Hepatocyte (in vitro differentiated cells): ENCODE measurements around the gene C14orf119. TPM values are rescaled to one million over a fixed set of nuclear protein-coding genes. Genes with fewer than 3 reads are reported as not detected.

Source experiments
- DNase-seq: peaks from one replicate; pipeline ENCODE4 v3.0.0-alpha.2; 2016; ENCODE audit warnings: low spot score
- H2AFZ ChIP-seq: fragments of 200-600 bp; sonication (generic); 2 replicates; pipeline ENCODE4 v1.6.0; 2016; ENCODE audit warnings: antibody characterized with exemption, mild to moderate bottlenecking
- H3K27ac ChIP-seq: fragments of 200-600 bp; sonication (generic); 2 replicates; pipeline ENCODE4 v1.5.1; 2016; ENCODE audit warnings: mild to moderate bottlenecking
- H3K27me3 ChIP-seq: fragments of 200-600 bp; sonication (generic); 2 replicates; pipeline ENCODE4 v1.6.1; 2016
- H3K36me3 ChIP-seq: fragments of 200-600 bp; sonication (generic); replicated peaks from 2 replicates; pipeline ENCODE4 v1.5.1; 2016; ENCODE audit warnings: low read depth; ENCODE audit not compliant: insufficient read depth
- H3K4me1 ChIP-seq: fragments of 200-600 bp; sonication (generic); 2 replicates; pipeline ENCODE4 v1.5.1; 2016; ENCODE audit warnings: mild to moderate bottlenecking, moderate library complexity; ENCODE audit not compliant: insufficient read depth
- H3K4me2 ChIP-seq: fragments of 200-600 bp; sonication (generic); 2 replicates; pipeline ENCODE4 v1.6.0; 2016
- H3K4me3 ChIP-seq: fragments of 200-600 bp; sonication (generic); 2 replicates; pipeline ENCODE4 v1.5.1; 2016; ENCODE audit warnings: mild to moderate bottlenecking
- H3K79me2 ChIP-seq: fragments of 200-600 bp; sonication (generic); 2 replicates; pipeline ENCODE4 v1.6.0; 2017; ENCODE audit warnings: mild to moderate bottlenecking
- H3K9me2 ChIP-seq: fragments of 200-600 bp; sonication (generic); replicated peaks from 2 replicates; pipeline ENCODE4 v1.6.0; 2017; ENCODE audit warnings: mild to moderate bottlenecking; ENCODE audit not compliant: insufficient read depth
- H3K9me3 ChIP-seq: fragments of 200-600 bp; sonication (generic); 2 replicates; pipeline ENCODE4 v1.5.1; 2016; ENCODE audit warnings: low read depth, mild to moderate bottlenecking
- H4K20me1 ChIP-seq: fragments of 200-600 bp; sonication (generic); 2 replicates; pipeline ENCODE4 v1.6.0; 2016; ENCODE audit warnings: mild to moderate bottlenecking; ENCODE audit not compliant: insufficient read depth, poor library complexity, severe bottlenecking
- CTCF ChIP-seq: fragments of 200-600 bp; sonication (generic); IDR thresholded peaks from 2 replicates; pipeline ENCODE4 v1.5.1; 2016; ENCODE audit warnings: antibody characterized with exemption, mild to moderate bottlenecking; ENCODE audit not compliant: poor library complexity
- EZH2 ChIP-seq: fragments of 200-600 bp; sonication (generic); IDR thresholded peaks from 2 replicates; pipeline ENCODE4 v1.6.1; 2016; ENCODE audit warnings: antibody characterized with exemption, mild to moderate bottlenecking, borderline replicate concordance
- EZH2phosphoT487 ChIP-seq: fragments of 200-600 bp; sonication (generic); IDR thresholded peaks from one replicate; pipeline ENCODE4 v1.6.1; 2018; ENCODE audit warnings: antibody characterized with exemption, mild to moderate bottlenecking, low read depth, moderate library complexity; ENCODE audit not compliant: unreplicated experiment, severe bottlenecking
- WGBS: methylation state at CpG from one replicate; pipeline ENCODE4 v1.1.6; 2016; ENCODE audit warnings: low lambda C conversion rate; ENCODE audit errors: missing lambda C conversion rate; 5-methylcytosine and 5-hydroxymethylcytosine counted together
- polyA plus RNA-seq: library from polyadenylated mRNA; unstranded; fragments of >200 nt; fragmentation: Nextera tagmentation; extraction: Ambion mirVana; gene quantifications from 2 replicates; pipeline ENCODE4 v1.2.1, GENCODE V29; 2016
- total RNA-seq: library from RNA; depleted of rRNA; stranded (reverse); fragments of >200 nt; gene quantifications from 2 replicates; pipeline ENCODE4 v1.2.3, GENCODE V29; 2014

The C14orf119 gene
- total and polyA plus RNA-seq, 2 experiments from 2014 or later = 47.7 to 146 TPM

- Histone ChIP-seq H3K27ac (no peak overlapping the region), H3K9me3 (no peaks in the 10 kb centered on the region), H3K27me3 (no peaks in the 10 kb centered on the region), H3K9me2 (no peaks in the 10 kb centered on the region), H3K36me3 (no peaks in the 10 kb centered on the region), H2AFZ (no peak overlapping the region), H3K4me1 (no peaks in the 10 kb centered on the region), H3K4me2 (no peak overlapping the region), H3K4me3 (no peak overlapping the region), H4K20me1 (no peaks in the 10 kb centered on the region), H3K79me2 (no peaks in the 10 kb centered on the region)
- TF ChIP-seq CTCF (no peak), EZH2phosphoT487 (no peak), EZH2 (no peak)
- 96% methylated on average over 7 of the region's 7 CpGs for WGBS
- DNase-seq = no peak
Observed at GRCh38 chr14:23129759-23130316, 34.5 kb downstream of the C14orf119 start.

- H3K27ac ChIP-seq = no peak overlapping the region
- 90% methylated on average over 3 of the region's 3 CpGs for WGBS
- H3K79me2 ChIP-seq = no peaks in the 10 kb centered on the region
- no peak overlapping the region for H3K4me3 ChIP-seq
- no peaks in the 10 kb centered on the region for H4K20me1 ChIP-seq
- no peaks in the 10 kb centered on the region for H3K36me3 ChIP-seq
- H3K4me1 ChIP-seq = no peaks in the 10 kb centered on the region
- no peaks in the 10 kb centered on the region for H3K9me2 ChIP-seq
- H3K9me3 ChIP-seq = no peaks in the 10 kb centered on the region
- no peaks in the 10 kb centered on the region for H3K27me3 ChIP-seq
- no peak for TF ChIP-seq CTCF
- no peak for TF ChIP-seq EZH2phosphoT487
- no peak for TF ChIP-seq EZH2
- no peak overlapping the region for H2AFZ ChIP-seq
- H3K4me2 ChIP-seq = no peak overlapping the region
- no peak for DNase-seq
Observed at GRCh38 chr14:23130871-23131270, 35.6 kb downstream of the C14orf119 start.

- H3K4me3 ChIP-seq = no peak overlapping the region
- H3K4me1 ChIP-seq = no peaks in the 10 kb centered on the region
- H3K79me2 ChIP-seq = no peaks in the 10 kb centered on the region
- TF ChIP-seq CTCF (no peak), EZH2phosphoT487 (no peak), EZH2 (no peak)
- H3K27ac ChIP-seq = no peak overlapping the region
- no peaks in the 10 kb centered on the region for H4K20me1 ChIP-seq
- no peak overlapping the region for H2AFZ ChIP-seq
- DNase-seq = no peak
- H3K9me2 ChIP-seq = no peaks in the 10 kb centered on the region
- H3K36me3 ChIP-seq = no peaks in the 10 kb centered on the region
- no peaks in the 10 kb centered on the region for H3K27me3 ChIP-seq
- H3K4me2 ChIP-seq = no peak overlapping the region
- no peaks in the 10 kb centered on the region for H3K9me3 ChIP-seq
- 93% methylated on average over 5 of the region's 5 CpGs for WGBS
Observed at GRCh38 chr14:23131482-23131881, 36.2 kb downstream of the C14orf119 start.

GRCh38 chr14:23132970-23133369 lies 37.7 kb downstream of the C14orf119 start:
- Histone ChIP-seq H3K4me2 (no peak overlapping the region), H3K36me3 (no peaks in the 10 kb centered on the region), H3K9me2 (no peaks in the 10 kb centered on the region), H3K4me1 (no peaks in the 10 kb centered on the region), H3K27me3 (no peaks in the 10 kb centered on the region), H3K79me2 (no peaks in the 10 kb centered on the region), H3K9me3 (no peaks in the 10 kb centered on the region), H3K27ac (no peak overlapping the region), H2AFZ (no peak overlapping the region), H3K4me3 (no peak overlapping the region), H4K20me1 (no peaks in the 10 kb centered on the region)
- DNase-seq = no peak
- TF ChIP-seq CTCF (no peak), EZH2phosphoT487 (no peak), EZH2 (no peak)
- WGBS = 94% methylated on average over 8 of the region's 8 CpGs
